Breast epithelium (tissue), 4 donors: ENCODE data around the gene KRTAP10-8. TPM values are rescaled to one million over a fixed set of nuclear protein-coding genes. Genes with fewer than 3 reads are reported as not detected.

Experiments used
- DNase-seq, 2 donors: peaks; one replicate each; pipeline ENCODE4 v3.0.0-alpha.2; 2019; ENCODE audit warnings: low spot score in 2 of 2
- H3K27ac ChIP-seq, 2 donors: fragments of 200-600 bp; sonication (generic) in 1 of 2; one replicate each; pipeline ENCODE4 v1.5.1; 2016 to 2019; ENCODE audit warnings: mild to moderate bottlenecking in 1 of 2
- H3K27me3 ChIP-seq, 2 donors: fragments of 200-600 bp; sonication (generic) in 1 of 2; one replicate each; pipeline versions ENCODE4 v1.5.1 to v1.6.0; 2017 to 2019; ENCODE audit warnings: control low read depth in 1 of 2, mild to moderate bottlenecking in 1 of 2
- H3K36me3 ChIP-seq: fragments of 200-600 bp; one replicate; pipeline ENCODE4 v1.5.1; 2019
- H3K4me1 ChIP-seq, 2 donors: fragments of 200-600 bp; sonication (generic); one replicate each; pipeline ENCODE4 v1.5.1; 2016 to 2019; ENCODE audit warnings: control low read depth in 1 of 2
- H3K4me3 ChIP-seq, 3 donors: fragments of 200-600 bp; sonication (generic); 1 replicate in 2 of 3; 2 replicates in 1 of 3; pipeline ENCODE4 v1.5.1; 2016 to 2019; ENCODE audit warnings: mild to moderate bottlenecking in 3 of 3, moderate library complexity in 2 of 3
- H3K9me3 ChIP-seq, 2 donors: fragments of 200-600 bp; sonication (generic) in 1 of 2; one replicate each; pipeline ENCODE4 v1.5.1; 2016 to 2019; ENCODE audit warnings: control low read depth in 1 of 2
- POLR2A ChIP-seq: fragments of 450-650 bp; IDR thresholded peaks from one replicate; pipeline ENCODE4 v1.6.1; 2016; ENCODE audit warnings: antibody characterized with exemption, mild to moderate bottlenecking, moderate library complexity
- POLR2AphosphoS5 ChIP-seq, 3 donors: sonication (generic); formaldehyde crosslinking; IDR thresholded peaks; one replicate each; pipeline ENCODE4 v1.6.1; 2017; ENCODE audit warnings: antibody characterized with exemption in 3 of 3
- intact Hi-C: fragments of 100-400 bp; cut with DNase I; formaldehyde crosslinking; loops from one replicate; pipeline ENCODE4 v1.15.1; 2023; ENCODE audit warnings: low total_unique reads
- total RNA-seq, 3 donors: library from RNA; depleted of rRNA; stranded (reverse); fragments of >200 nt; gene quantifications; one replicate each; pipeline ENCODE4 v1.1.0, GENCODE V29; 2016
- TF ChIP-seq, protein P1 (sequence below), 3 donors: fragments of 450-650 bp; IDR thresholded peaks; one replicate each; pipeline ENCODE4 v1.5.1; 2016 to 2017; ENCODE audit warnings: antibody characterized with exemption in 3 of 3, mild to moderate bottlenecking in 3 of 3, moderate library complexity in 3 of 3

The KRTAP10-8 gene
- total RNA-seq, 3 donors from 2014 or later = not detected

- Histone ChIP-seq H3K36me3 (no peaks in the 10 kb centered on the region), H3K9me3 (peaks cover 22 to 29% of the 10 kb centered on the region in 2 donors), H3K27me3 (peaks cover 0 to 18% of the 10 kb centered on the region in 2 donors), H3K4me3 (no peak overlapping the region), H3K4me1 (no peaks in the 10 kb centered on the region), H3K27ac (no peak overlapping the region)
- DNase-seq = no peak
- TF ChIP-seq, protein P1, sequence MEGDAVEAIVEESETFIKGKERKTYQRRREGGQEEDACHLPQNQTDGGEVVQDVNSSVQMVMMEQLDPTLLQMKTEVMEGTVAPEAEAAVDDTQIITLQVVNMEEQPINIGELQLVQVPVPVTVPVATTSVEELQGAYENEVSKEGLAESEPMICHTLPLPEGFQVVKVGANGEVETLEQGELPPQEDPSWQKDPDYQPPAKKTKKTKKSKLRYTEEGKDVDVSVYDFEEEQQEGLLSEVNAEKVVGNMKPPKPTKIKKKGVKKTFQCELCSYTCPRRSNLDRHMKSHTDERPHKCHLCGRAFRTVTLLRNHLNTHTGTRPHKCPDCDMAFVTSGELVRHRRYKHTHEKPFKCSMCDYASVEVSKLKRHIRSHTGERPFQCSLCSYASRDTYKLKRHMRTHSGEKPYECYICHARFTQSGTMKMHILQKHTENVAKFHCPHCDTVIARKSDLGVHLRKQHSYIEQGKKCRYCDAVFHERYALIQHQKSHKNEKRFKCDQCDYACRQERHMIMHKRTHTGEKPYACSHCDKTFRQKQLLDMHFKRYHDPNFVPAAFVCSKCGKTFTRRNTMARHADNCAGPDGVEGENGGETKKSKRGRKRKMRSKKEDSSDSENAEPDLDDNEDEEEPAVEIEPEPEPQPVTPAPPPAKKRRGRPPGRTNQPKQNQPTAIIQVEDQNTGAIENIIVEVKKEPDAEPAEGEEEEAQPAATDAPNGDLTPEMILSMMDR (IDR thresholded peaks at IDR 0.05) = no peak
- TF ChIP-seq POLR2A (no peak), POLR2AphosphoS5 (IDR thresholded peaks at IDR 0.05) (no peak)
- intact Hi-C loops = no loop called here
Observed at GRCh38 chr21:44575307-44576024, 36.4 kb upstream of the KRTAP10-8 start.

- no peak overlapping the region for H3K27ac ChIP-seq
- H3K9me3 ChIP-seq = peaks cover 27 to 32% of the 10 kb centered on the region in 2 donors
- H3K4me1 ChIP-seq = no peaks in the 10 kb centered on the region
- intact Hi-C loops = no loop called here
- H3K27me3 ChIP-seq = peaks cover 0 to 18% of the 10 kb centered on the region in 2 donors
- TF ChIP-seq POLR2AphosphoS5 (IDR thresholded peaks at IDR 0.05) = no peak
- TF ChIP-seq, protein P1 (IDR thresholded peaks at IDR 0.05) = no peak
- no peak for TF ChIP-seq POLR2A
- no peak overlapping the region for H3K4me3 ChIP-seq
- H3K36me3 ChIP-seq = no peaks in the 10 kb centered on the region
- peak in 1 of 2 donors; percentile 48 for DNase-seq
Observed at GRCh38 chr21:44576025-44576420, 35.9 kb upstream of the KRTAP10-8 start.

GRCh38 chr21:44578371-44579055 lies 33.4 kb upstream of the KRTAP10-8 start:
- no peak overlapping the region for H3K4me3 ChIP-seq
- H3K27ac ChIP-seq = no peak overlapping the region
- no peaks in the 10 kb centered on the region for H3K4me1 ChIP-seq
- peaks cover 0 to 12% of the 10 kb centered on the region in 2 donors for H3K27me3 ChIP-seq
- H3K36me3 ChIP-seq = no peaks in the 10 kb centered on the region
- intact Hi-C loops = no loop called here
- H3K9me3 ChIP-seq = peaks cover 25 to 38% of the 10 kb centered on the region in 2 donors
- TF ChIP-seq POLR2AphosphoS5 (IDR thresholded peaks at IDR 0.05) (no peak), POLR2A (no peak)
- TF ChIP-seq, protein P1 (IDR thresholded peaks at IDR 0.05) = no peak
- DNase-seq = peak in 1 of 2 donors; percentile 36

DNA sequence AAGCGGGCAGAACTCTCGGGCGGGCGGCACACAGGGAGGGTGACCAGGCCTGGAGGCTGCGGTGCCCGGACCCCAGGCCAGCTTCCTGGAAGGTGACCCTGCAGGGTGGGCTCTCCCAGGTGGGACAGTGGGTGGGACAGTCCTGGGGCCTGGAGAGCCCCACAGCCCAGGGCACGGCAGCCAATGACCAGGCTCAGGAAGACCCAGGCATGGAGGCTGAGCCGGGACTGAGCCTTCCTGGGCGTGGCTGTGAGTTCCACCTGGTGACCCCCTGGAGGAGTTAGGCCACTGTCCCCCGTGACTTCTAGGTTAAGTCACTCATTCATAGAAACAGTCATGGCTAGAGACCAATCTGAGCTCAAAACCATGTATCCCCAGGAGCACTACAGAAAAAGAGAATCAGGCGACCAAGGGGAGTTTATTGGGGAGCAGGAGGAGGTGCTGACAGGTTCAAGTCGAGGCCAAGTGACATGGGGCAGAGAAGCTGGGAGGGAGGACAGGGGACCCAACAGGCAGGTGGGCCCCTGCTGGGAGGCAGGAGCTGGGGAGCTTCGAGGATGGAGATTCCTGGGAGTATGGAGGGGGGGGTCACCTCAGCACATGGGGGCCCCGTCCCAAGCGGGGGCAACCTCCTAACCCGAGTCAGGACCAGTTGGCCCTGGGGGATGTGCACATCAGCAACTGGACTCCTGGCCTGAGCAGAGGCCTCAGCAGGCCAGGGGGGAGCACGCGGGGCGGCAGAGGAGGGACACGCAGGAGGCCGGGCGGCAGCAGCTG lies 32.6 kb upstream of the KRTAP10-8 start:
- Histone ChIP-seq H3K27ac (no peak overlapping the region), H3K9me3 (peaks cover 25 to 38% of the 10 kb centered on the region in 2 donors), H3K4me3 (no peak overlapping the region), H3K4me1 (no peaks in the 10 kb centered on the region), H3K27me3 (peaks cover 0 to 10% of the 10 kb centered on the region in 2 donors), H3K36me3 (no peaks in the 10 kb centered on the region)
- intact Hi-C loops = no loop called here
- DNase-seq = no peak
- TF ChIP-seq, protein P1 (IDR thresholded peaks at IDR 0.05) = no peak
- TF ChIP-seq POLR2A (no peak), POLR2AphosphoS5 (IDR thresholded peaks at IDR 0.05) (no peak)
